GM21825 (cell line): ENCODE data around the gene MYB.

Experiments
- ATAC-seq: cut with Tn5 transposase; IDR thresholded peaks from one replicate; pipeline ENCODE4 v1.9.1; 2021; ENCODE audit warnings: mild to moderate bottlenecking, moderate library complexity; ENCODE audit not compliant: unreplicated experiment

Gene MYB

DNA sequence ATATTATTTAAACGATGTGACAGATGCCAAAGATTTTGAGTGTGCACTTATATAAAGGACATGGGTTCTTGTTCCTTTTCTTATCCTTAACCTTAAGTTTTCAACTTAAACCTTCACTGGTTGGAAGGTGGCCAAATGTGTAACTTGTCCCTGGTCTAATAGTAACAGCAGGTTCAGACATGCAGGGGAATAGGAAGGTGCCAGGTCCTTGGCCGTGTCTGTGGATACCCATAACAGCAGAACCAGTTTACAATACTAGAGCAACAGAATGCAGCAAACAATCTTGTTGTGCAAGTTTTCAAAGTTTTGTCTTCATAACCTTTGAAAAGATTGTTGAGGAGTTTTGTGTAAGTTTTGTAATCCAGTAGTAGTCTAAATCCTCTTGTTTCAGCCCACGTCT lies 4.4 kb downstream of the MYB start:
- ATAC-seq = no peak

DNA sequence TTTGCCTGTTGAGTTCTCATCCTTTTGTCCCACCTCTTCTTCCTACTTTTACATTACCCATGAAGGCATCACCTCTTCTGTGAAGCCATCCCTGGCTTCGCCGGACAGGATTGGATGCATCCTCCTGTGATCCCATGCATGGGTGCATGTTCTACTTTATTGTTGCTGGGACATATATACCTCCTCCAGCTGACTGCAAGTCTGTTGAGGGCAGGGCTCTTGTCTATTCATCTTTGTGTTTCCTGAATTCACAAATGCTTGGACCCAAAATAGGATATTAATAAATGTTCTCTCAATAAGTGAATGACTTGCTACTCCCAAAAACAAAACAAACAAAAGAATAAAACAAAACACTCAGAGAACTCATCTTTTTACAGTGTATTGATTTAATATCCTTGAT lies 5.1 kb downstream of the MYB start:
- no peak for ATAC-seq

DNA sequence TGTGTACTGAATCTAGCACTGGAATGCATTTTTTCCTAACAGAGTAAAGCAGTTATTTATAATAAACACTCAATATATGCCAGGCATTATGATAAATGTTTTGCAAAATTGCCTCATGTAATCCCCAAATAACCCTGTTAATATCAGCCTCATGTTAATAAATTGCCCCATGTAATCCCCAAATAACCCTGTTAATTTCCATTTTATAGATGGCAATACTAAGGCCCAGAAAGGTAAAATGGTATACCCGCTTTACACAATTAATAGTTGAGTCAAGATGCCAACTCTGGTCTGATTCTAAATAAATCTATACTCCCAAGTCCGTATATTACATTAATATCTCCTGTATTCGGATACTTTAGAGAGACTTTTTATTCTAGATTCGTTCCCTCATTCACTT lies 6.3 kb downstream of the MYB start:
- ATAC-seq = no peak

DNA sequence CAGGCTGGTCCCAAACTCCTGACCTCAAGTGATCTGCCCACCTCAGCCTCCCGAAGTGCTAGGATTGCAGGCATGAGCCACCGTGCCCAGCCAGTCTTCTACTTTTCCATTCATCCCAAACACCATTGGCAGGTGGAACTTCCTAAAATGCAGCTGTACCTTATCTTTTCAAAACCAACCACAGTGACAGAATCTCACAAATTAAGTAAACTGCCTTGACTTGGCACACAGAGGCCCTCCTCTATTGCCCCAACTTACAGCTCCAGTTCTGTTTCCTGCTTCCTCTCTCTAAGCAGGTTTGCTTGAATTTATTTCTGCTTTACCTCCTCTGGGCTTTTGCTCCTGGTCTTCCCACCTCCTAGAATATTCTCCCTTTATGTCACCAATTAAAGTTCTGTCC lies 7.6 kb downstream of the MYB start:
- ATAC-seq = no peak

DNA sequence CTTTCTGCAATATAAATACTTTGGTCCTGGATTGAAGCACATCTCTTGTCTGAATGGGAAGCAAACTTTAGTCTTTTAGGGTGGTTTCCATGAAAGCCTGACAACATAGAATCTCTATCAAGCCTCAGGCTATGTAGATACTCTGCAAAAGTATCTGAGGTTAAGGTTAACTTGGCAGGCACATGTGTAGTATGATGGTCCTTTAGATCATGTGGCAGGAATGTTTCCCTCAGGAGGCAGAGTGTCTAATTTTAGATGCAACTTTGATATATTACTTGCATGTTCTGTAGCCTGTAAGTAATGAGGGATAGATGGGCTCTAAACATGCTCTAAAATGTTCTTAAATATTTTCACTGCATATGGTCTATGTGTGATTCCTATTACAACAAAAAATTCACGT lies 8.2 kb downstream of the MYB start:
- no peak for ATAC-seq

DNA sequence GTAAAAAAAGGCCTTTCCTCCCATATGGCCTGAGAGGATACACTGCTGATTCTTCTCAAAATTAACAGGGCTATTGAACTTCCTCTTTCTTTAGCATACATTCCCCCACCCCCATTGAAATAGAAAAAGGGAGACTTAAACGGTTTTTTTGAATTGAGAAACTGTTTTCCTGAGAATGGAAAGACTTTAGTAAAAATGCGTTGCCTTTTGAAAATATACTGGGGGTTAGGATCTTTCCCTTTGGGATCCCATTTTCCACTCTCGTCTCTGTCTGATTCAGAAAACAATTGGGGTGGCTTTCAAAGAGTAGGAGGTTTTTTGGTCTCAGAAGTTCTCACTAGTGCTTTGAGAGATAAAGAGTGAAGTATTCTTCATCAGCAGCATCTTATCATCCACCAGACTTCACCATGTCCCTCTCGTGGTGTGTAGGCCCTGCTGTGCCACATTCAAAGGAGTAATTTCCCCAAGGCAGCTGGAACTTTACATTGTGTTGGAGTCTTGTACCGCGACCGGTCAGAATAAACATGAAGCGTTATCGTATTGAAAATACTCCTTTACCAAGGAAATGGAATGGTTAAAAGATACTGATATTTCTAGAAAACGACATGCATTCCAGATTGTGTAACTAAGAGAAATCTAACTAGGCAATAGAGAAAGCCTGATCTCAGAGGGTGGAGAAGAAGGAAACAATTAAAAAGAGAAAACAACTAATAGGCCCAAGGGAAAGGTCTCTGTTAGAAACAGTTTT lies 10.6 kb downstream of the MYB start:
- ATAC-seq = no peak

DNA sequence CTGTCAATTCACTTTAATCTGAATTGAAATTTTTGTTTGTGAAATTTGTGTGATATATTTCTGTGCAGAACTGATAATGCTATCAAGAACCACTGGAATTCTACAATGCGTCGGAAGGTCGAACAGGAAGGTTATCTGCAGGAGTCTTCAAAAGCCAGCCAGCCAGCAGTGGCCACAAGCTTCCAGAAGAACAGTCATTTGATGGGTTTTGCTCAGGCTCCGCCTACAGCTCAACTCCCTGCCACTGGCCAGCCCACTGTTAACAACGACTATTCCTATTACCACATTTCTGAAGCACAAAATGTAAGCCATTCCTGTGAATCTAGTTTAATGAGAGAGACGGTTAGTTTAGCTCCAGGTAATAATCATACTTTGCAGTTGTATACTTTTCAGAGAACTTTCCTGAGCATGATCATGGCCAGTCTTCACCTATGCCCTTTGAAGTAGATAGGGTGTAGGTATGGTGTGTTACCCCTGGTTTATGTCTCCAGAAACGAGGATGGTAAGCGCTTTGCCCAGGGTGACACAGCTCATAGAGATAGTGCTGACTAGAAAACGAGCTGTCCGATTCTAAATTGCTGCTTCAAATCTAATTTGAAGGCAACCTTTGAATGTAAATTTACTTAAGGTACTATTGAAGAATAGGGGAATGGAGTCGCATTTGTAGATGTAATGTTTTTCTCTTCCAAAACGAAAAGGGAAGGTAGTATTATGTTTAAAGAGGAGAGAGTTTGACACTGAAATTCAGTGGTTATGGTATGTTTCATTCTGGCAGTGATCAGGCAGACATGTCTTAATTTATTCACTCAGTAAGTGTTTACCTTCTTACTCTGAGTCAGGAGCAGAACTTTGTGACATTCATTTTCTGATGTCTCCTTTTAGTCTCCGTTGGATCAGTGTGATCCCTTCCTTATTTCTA lies 11.4 kb downstream of the MYB start:
- no peak for ATAC-seq

DNA sequence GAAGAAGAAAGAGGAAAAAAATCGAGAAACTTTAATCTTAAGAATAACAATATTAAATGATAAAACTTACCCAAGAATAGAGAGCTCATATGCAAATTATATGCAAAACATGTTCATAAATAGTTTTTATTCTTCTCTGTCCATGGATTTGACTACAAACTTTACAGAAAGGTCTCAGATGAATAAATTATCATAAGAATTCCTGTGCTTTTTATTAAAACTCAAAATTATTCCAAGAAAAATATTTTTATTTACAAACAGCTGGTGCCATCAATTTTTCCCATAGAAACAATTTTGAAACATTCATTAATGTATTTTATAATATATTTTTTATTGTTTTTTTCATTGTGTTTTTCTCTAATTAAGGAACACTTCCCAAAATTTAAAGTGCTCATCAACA lies 12.1 kb downstream of the MYB start:
- no peak for ATAC-seq

DNA sequence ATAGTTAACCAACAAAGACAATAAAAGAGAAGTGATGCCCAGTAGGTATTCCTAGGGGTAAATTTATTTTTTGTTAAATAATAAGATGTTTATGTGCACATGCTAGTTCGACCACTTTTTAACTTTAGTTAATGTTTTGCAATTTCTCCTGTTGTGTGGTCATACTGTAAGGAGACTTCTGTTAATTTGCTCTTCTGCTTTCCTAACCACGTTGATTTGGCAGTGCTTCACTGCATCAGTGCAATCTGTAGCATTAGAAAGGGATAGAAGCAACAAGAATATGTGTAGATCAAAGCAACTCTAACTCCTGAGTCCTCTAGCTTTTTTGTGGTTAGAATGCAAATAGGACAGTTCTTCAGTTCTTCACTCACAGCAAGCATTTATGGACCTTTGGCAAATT lies 13.9 kb downstream of the MYB start:
- ATAC-seq = no peak

DNA sequence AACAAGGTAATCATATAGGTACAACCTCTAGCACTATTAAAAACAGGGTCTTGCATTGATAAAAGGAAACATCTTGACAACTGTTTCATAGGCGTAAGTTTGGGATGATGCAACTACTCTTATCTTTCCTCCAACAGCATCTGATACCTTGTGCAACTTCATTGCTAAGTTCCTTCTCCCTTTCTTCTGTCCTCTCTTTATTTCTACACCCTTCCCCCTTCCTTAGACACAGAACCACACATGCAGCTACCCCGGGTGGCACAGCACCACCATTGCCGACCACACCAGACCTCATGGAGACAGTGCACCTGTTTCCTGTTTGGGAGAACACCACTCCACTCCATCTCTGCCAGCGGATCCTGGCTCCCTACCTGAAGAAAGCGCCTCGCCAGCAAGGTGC lies 14.4 kb downstream of the MYB start:
- ATAC-seq = no peak

DNA sequence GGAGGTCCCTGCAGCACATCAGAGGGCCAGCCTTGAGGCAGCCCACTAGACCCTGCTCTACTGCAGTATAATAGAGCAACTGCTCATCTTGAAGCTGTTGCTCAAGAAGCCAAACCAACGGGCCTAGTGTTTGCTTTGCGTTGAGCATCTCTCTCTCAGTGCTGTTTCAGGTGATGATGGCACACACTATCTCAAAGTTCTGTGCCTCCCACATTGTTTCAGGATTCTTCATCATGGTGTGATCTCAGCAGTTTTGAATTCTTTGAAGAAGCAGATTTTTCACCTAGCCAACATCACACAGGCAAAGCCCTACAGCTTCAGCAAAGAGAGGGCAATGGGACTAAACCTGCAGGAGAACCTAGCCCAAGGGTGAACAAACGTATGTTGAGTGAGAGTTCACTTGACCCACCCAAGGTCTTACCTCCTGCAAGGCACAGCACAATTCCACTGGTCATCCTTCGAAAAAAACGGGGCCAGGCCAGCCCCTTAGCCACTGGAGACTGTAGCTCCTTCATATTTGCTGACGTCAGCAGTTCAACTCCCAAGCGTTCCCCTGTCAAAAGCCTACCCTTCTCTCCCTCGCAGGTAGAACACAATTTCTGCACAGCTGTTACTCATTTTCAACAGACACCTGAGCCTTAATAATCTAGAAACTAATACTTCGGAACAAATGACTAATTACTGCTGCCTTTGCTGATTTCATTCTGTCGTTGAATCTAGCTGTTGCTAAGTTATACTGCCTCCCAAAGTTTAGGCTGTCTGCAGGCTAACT lies 15.8 kb downstream of the MYB start:
- no peak for ATAC-seq

DNA sequence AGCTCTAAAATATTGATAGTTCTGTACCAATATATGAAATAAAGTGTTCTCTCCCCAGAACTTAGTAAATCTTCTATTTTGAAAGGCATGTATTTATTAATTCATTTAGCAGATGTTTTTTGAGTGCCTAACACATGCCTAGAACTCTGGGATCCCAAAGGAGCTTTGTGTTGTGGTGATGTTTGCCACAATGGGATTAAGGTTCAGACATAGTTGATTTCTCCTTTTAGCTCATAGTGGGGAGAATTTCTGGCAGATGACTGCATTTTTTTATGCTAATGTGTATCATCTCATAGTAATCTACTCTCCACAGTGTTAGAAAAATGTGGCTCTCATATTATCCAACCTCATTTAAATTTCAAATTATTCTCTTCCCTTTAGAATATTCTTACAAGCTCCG lies 21.7 kb downstream of the MYB start:
- no peak for ATAC-seq

DNA sequence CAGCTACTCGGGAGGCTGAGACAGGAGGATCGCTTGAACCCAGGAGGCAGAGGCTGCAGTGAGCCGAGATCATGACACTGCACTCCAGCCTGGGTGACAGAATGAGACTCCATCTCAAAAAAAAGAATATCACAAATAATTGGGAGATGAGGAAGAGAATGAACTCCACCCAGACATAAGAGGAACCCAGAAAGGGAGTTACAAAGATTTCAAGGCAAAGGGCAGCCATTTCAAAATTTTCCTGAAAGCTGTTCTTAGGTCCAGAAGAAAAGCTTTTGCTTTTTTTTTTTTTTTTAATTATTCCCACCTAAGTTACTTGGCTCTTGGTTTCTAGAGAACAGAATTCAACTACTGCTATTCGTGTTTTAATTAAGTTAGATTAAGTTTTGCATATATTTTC lies 23.8 kb downstream of the MYB start:
- ATAC-seq = no peak

DNA sequence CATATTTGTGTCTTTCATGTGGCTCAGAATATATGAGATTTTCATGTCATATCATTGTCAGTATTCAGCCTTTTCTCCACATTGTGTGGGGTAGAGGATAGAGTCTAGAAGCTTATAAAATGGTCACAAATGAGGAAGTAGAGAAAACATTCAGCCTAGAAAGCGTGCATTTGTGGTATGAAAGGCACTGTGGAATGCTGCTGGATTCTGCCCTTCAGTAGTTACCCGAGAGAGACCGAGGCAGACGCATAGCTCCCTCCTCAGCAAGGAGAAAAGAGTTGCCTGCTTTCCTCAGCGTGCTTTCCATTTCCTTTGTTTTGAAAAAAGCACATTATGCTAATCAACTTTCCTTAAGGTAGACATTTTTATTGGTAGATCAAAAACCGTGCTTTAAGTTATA lies 28.7 kb downstream of the MYB start:
- no peak for ATAC-seq

DNA sequence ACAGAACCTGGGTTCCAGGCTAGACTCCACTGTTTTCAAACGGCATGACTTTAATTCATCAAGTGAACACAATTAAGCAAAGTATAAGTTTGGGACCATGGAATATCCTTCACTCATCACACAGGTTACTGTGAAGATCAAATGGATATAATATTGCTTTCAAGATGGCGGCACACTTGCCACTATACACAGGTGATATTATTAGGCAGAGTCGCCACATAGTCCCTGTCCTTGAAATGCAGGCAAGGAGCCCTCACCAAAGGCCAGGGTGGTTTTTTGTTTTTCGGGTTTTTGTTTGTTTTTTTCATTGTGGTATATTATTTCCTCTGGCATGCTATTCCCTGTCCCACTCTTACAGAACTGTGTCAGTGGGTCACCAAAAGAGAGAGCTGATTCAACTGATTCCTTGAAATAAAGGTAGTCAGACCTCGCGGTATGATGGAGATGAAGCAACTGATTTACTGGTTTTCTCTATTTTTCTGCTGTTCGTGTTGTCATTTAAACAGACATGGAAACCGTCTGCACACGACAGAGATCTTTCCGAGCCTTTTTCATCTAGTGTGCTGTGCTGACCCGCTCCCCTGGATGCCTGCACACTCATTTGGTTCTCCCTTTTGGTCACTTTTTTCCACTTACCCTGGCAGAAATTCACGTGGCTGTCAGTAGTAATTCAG lies 29.7 kb downstream of the MYB start:
- ATAC-seq = no peak

DNA sequence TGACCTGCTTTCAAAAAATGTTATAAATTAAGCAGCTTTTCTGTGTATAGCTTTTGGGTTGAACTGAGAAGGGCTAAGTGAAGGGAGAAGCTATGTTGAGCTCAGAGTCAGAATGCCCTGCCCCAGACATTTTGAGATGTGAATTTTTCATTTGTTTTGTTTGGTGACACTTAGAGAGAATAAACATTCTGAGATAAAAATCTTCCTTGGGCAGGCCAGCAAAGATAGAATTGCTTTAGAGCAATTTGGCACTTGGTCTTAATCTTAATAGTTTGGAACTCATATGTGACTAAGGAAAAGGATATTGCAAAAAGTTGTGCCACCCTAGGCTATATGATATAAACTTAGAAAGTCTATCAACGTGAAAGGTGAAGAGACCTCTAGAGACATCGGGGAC lies 30.2 kb downstream of the MYB start:
- no peak for ATAC-seq

DNA sequence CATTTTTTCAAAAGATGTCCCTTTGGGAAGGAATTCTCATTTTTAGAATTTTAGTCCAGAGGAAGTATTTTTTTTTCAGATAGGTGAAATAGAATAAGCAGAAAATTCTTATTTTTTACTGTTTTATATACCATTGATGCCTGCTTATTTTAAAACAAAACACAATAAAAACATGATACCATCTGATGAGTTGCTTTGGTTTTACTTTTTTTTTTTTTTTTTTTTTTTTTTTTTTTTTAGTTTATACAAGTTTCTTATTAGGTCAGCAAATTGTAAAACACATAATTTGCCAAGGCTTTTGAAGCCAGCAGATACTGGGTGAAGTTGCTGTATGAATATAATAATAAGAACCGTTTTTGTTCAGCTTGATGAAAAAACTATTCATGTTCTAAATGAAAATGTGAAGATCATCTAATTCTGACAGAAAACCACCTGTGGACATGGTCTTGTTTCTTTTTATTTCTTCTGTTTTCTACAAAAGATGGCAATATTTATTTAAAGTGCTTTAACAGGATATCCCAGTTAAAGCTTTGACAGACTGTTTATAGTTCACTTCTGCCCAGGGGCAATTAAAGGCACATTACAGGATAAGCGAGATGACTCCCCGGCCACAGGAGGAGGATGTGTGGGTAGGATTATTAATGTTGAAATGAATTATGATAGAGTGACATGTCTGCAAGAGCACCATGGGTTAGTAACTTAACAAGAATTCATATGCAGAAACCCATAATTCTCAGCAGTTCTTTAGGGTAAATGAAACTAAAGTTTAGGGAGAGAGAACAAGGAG lies 31.1 kb downstream of the MYB start:
- ATAC-seq = no peak

DNA sequence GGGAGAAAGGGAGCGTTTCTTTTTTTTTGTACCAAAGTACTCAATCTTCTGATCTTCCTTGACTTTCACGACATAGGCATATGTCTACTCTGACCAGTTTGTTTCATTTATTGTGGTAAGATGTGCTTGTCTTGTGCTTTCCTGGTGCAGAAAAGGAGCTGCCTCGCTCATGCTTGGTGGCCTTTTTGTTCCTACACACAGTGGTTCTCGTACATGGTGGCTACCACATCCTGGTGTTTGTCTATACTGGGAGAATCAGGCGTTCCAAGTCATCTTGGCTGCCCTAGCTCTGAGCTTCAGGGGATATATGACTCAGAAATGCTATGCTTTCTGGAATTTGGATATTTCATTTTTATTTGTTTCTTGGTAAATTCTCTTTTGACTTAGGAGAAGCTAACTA lies 31.8 kb downstream of the MYB start:
- no peak for ATAC-seq

DNA sequence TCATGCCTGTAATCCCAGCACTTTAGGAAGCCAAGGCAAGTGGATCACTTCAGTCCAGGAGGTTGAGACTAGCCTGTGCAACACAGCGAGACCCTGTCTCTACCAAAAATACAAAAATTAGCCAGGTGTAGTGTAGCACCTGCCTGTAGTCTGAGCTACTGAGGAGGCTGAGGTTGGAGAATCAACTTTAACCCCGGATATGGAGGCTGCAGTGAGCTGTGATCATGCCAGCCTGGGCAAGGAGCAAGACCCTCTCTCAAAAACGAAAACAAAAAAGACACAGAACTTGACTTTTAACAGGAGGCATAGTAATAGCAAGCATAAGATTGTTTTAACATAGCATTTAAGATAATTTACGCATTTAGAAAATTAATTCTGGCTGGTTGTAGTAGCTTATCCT lies 32.5 kb downstream of the MYB start:
- ATAC-seq = no peak

DNA sequence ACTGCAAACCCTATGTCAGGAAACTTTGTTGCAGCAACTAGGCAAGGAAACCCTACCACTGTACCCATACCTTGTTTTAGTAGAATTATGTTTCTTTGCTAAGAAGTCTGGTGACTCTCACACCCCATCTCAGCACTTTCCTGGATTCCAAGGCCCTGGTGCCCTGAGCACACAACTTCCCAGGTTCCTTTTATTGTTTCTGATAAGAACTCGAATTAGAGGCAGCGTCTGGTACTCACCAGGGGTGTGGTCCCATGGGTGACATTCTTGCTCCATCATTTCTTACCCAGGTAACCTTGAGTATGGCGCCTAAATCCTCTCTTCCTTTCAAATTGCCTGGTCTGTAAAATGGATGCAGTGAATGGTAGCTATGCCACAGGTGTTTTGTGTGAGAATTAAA lies 34.1 kb downstream of the MYB start:
- ATAC-seq = no peak
